GM12878 (cell line): ENCODE data around the gene STXBP2. TPM values are rescaled to one million over a fixed set of nuclear protein-coding genes. Genes with fewer than 3 reads are reported as not detected.
A peak's percentile ranks its signal among the peaks of the same experiment; 100 is the strongest.

Source experiments
- ATF7 ChIP-seq: fragments of 450-650 bp; IDR thresholded peaks from 2 replicates; pipeline ENCODE4 v1.6.1; 2016; ENCODE audit warnings: low read depth, mild to moderate bottlenecking
- BRCA1 ChIP-seq: IDR thresholded peaks from 2 replicates; pipeline ENCODE4 v1.6.1; 2011; ENCODE audit warnings: low read depth, low read length, improper control_type of control experiment
- CBFB ChIP-seq: IDR thresholded peaks from 2 replicates; pipeline ENCODE4 v1.6.1; 2016; ENCODE audit warnings: antibody characterized with exemption, low read depth
- CHD1 ChIP-seq: IDR thresholded peaks from 2 replicates; pipeline ENCODE4 v1.6.1; 2012; ENCODE audit warnings: low read depth, low read length, improper control_type of control experiment
- CREM ChIP-seq: IDR thresholded peaks from 2 replicates; pipeline ENCODE4 v1.6.1; 2014; ENCODE audit warnings: antibody characterized with exemption, low read depth
- E2F8 ChIP-seq: fragments of 450-650 bp; IDR thresholded peaks from 2 replicates; pipeline ENCODE4 v1.6.1; 2018; ENCODE audit warnings: mild to moderate bottlenecking, low read depth, moderate library complexity; ENCODE audit not compliant: partially characterized antibody
- FOXK2 ChIP-seq: fragments of 450-650 bp; IDR thresholded peaks from 2 replicates; pipeline ENCODE4 v1.6.1; 2017; ENCODE audit warnings: mild to moderate bottlenecking, moderate library complexity
- HCFC1 ChIP-seq: fragments of 150-350 bp; IDR thresholded peaks from 2 replicates; pipeline ENCODE4 v1.6.1; 2014; ENCODE audit warnings: low read length
- HDAC6 ChIP-seq: fragments of 200-600 bp; sonication (generic); IDR thresholded peaks from one replicate; pipeline ENCODE4 v1.8.0; 2017; ENCODE audit warnings: antibody characterized with exemption; ENCODE audit not compliant: unreplicated experiment
- IKZF1 ChIP-seq: fragments of 450-650 bp; conservative IDR thresholded peaks from 2 replicates; pipeline ENCODE4 v1.6.1; 2017; ENCODE audit warnings: antibody characterized with exemption, mild to moderate bottlenecking
- KLF5 ChIP-seq: fragments of 450-650 bp; IDR thresholded peaks from 2 replicates; pipeline ENCODE4 v1.6.1; 2014; ENCODE audit warnings: mild to moderate bottlenecking; ENCODE audit not compliant: partially characterized antibody
- MTA3 ChIP-seq: IDR thresholded peaks from 2 replicates; pipeline ENCODE4 v1.6.1; 2012; ENCODE audit warnings: low read length, inconsistent platforms, borderline replicate concordance
- NFYB ChIP-seq: IDR thresholded peaks from 2 replicates; pipeline ENCODE4 v1.6.1; 2011; ENCODE audit warnings: low read depth, mild to moderate bottlenecking, low read length, improper control_type of control experiment, moderate library complexity; ENCODE audit not compliant: insufficient read depth
- NKRF ChIP-seq: fragments of 450-650 bp; conservative IDR thresholded peaks from 2 replicates; pipeline ENCODE4 v1.6.1; 2017; ENCODE audit warnings: mild to moderate bottlenecking, moderate library complexity
- POLR2AphosphoS5 ChIP-seq: IDR thresholded peaks from 2 replicates; pipeline ENCODE4 v1.6.1; 2011; ENCODE audit warnings: mild to moderate bottlenecking, low read length, inconsistent platforms
- RB1 ChIP-seq: fragments of 450-650 bp; formaldehyde crosslinking; IDR thresholded peaks from 2 replicates; pipeline ENCODE4 v1.6.1; 2017; ENCODE audit warnings: mild to moderate bottlenecking, borderline replicate concordance
- RCOR1 ChIP-seq: conservative IDR thresholded peaks from 2 replicates; pipeline ENCODE4 v1.6.1; 2012; ENCODE audit warnings: low read depth, low read length, improper control_type of control experiment
- SIX5 ChIP-seq: IDR thresholded peaks from 2 replicates; pipeline ENCODE4 v1.6.1; 2011; ENCODE audit warnings: mild to moderate bottlenecking, low read depth, low read length, moderate library complexity; ENCODE audit not compliant: severe bottlenecking
- SREBF1 ChIP-seq: IDR thresholded peaks from 2 replicates; pipeline ENCODE4 v1.6.1; 2012; ENCODE audit warnings: mild to moderate bottlenecking, low read length
- SRF ChIP-seq, 2 experiments: IDR thresholded peaks; 2 replicates each; pipeline ENCODE4 v1.6.1; 2011; ENCODE audit warnings: low read depth in 2 of 2, low read length in 2 of 2, mild to moderate bottlenecking in 1 of 2, moderate library complexity in 1 of 2
- TAF1 ChIP-seq: IDR thresholded peaks from 2 replicates; pipeline ENCODE4 v1.6.1; 2011; ENCODE audit warnings: mild to moderate bottlenecking, low read depth, low read length, borderline replicate concordance
- polyA plus RNA-seq, 11 experiments: library from polyadenylated mRNA; depleted of rRNA in 4 of 11; unstranded in 6 of 11; stranded (reverse) in 5 of 11; fragments of >200 nt; fragmentation: Nextera tagmentation in 4 of 11; fragmentation: Illumina TruSeq in 1 of 11; extraction: Ambion mirVana in 4 of 11; extraction: Trizol in 1 of 11; gene quantifications; 1 replicate in 1 of 11; 2 replicates in 10 of 11; pipeline versions ENCODE4 v1.2.1 to v1.2.3, GENCODE V29; 2011 to 2016; ENCODE audit warnings: inconsistent platforms in 2 of 11, missing spikeins in 2 of 11, low read depth in 1 of 11
- total RNA-seq, 4 experiments: library from RNA; depleted of rRNA in 3 of 4; stranded (reverse); fragments of >200 nt in 3 of 4; fragmentation: Illumina TruSeq in 1 of 4; extraction: Trizol in 1 of 4; gene quantifications; 2 replicates each; pipeline versions ENCODE4 v1.2.1 to v1.2.3, GENCODE V29; 2013 to 2021
- TF ChIP-seq, protein P1 (sequence below): fragments of 450-650 bp; IDR thresholded peaks from 2 replicates; pipeline ENCODE4 v1.6.1; 2017; ENCODE audit warnings: mild to moderate bottlenecking
- TF ChIP-seq, protein P2 (sequence below): fragments of 450-650 bp; IDR thresholded peaks from 2 replicates; pipeline ENCODE4 v1.6.1; 2017; ENCODE audit warnings: low read depth, mild to moderate bottlenecking, moderate library complexity

Gene STXBP2
- total and polyA plus RNA-seq, 10 of the 15 experiments (the other 5 are each of a cell fraction or from before 2014, with no cell fraction given): 2.6 to 111 (median 61.4) TPM

DNA sequence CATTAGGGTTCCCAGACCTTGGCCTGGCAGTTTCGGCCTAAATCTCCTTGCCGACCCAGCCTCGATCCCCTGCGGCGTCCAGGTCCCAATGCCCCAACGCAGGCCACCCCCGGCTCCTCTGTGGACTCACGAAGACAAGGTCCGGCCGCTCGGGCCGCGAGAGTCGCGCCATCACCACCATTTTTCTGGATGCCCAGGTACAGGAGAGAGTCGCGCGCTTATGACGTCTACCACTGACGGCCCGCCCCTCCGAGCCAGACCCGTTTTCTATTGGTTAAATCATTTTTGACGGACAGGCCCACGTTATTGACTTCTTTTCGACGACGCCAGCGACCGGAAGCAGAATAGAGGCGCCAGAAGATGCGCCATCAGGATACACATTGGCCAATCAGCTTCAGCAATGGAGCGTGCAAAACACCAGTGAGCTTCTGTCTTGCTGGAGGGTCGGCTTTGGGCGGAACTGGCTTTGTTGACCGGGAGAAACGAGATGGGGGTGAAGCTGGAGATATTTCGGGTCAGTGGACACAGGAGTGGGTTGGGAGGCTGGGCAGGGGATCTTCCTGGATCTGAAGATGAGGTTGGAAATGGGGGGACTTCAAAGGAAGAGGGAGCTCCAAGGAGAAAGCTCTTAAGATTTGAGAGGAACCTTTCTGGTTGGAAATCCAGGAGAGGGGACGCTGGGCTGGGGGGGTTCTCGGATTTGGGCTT is 7.4 kb upstream of the STXBP2 start, which contains the start of the genes PET100 and XAB2 (continued):
- TF ChIP-seq, protein P1, sequence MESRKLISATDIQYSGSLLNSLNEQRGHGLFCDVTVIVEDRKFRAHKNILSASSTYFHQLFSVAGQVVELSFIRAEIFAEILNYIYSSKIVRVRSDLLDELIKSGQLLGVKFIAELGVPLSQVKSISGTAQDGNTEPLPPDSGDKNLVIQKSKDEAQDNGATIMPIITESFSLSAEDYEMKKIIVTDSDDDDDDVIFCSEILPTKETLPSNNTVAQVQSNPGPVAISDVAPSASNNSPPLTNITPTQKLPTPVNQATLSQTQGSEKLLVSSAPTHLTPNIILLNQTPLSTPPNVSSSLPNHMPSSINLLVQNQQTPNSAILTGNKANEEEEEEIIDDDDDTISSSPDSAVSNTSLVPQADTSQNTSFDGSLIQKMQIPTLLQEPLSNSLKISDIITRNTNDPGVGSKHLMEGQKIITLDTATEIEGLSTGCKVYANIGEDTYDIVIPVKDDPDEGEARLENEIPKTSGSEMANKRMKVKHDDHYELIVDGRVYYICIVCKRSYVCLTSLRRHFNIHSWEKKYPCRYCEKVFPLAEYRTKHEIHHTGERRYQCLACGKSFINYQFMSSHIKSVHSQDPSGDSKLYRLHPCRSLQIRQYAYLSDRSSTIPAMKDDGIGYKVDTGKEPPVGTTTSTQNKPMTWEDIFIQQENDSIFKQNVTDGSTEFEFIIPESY: no peak
- TF ChIP-seq POLR2AphosphoS5 (peak; percentile 82), MTA3 (no peak), SRF (IDR thresholded peaks at IDR 0.05; ENCODE audit: low read depth in 2 of 2, low read length in 2 of 2) (peak in 1 of 2 experiments; percentile 31; a peak in 1 of 4 replicates), HCFC1 (peak; percentile 77), CBFB (0 out of 2 replicates have a peak, but pooled peaks have one; percentile 50), HDAC6 (no peak), SREBF1 (no peak; the same call in 1 of the 2 replicates), KLF5 (peak; percentile 88), ATF7 (peak; percentile 79), RB1 (peak; percentile 80; the same call in 1 of the 2 replicates), NKRF (peak; percentile 63; the same call in 1 of the 2 replicates), NFYB (peak; percentile 85), SIX5 (peak; percentile 61), TAF1 (peak; percentile 55; the same call in 1 of the 2 replicates), CREM (peak; percentile 99), CHD1 (no peak), FOXK2 (peak; percentile 93), RCOR1 (0 out of 2 replicates have a peak, but pooled peaks have one; percentile 69), E2F8 (peak; percentile 95), BRCA1 (0 out of 2 replicates have a peak, but pooled peaks have one; percentile 17), IKZF1 (peak; percentile 65)
- TF ChIP-seq, protein P2, sequence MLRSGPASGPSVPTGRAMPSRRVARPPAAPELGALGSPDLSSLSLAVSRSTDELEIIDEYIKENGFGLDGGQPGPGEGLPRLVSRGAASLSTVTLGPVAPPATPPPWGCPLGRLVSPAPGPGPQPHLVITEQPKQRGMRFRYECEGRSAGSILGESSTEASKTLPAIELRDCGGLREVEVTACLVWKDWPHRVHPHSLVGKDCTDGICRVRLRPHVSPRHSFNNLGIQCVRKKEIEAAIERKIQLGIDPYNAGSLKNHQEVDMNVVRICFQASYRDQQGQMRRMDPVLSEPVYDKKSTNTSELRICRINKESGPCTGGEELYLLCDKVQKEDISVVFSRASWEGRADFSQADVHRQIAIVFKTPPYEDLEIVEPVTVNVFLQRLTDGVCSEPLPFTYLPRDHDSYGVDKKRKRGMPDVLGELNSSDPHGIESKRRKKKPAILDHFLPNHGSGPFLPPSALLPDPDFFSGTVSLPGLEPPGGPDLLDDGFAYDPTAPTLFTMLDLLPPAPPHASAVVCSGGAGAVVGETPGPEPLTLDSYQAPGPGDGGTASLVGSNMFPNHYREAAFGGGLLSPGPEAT: peak; percentile 100
